Vagina (tissue), 2 donors: ENCODE data around the gene EPSTI1.

Experiments
- CTCF ChIP-seq, 3 experiments: fragments of 450-650 bp in 2 of 3; fragments of 200-600 bp in 1 of 3; sonication (generic) in 1 of 3; IDR thresholded peaks; one replicate each; pipeline ENCODE4 v1.5.1; 2017 to 2019; ENCODE audit warnings: antibody characterized with exemption in 3 of 3, mild to moderate bottlenecking in 2 of 3, moderate library complexity in 2 of 3
- POLR2AphosphoS5 ChIP-seq, 2 donors: sonication (generic); formaldehyde crosslinking; IDR thresholded peaks; one replicate each; pipeline ENCODE4 v1.9.0; 2017; ENCODE audit warnings: antibody characterized with exemption in 2 of 2, mild to moderate bottlenecking in 2 of 2, low read depth in 1 of 2; ENCODE audit not compliant: insufficient read depth in 1 of 2

GRCh38 chr13:42875475-42876269 is 116.4 kb downstream of the EPSTI1 start:
- TF ChIP-seq POLR2AphosphoS5 (IDR thresholded peaks at IDR 0.05; ENCODE audit: insufficient read depth in 1 of 2, low read depth in 1 of 2): no peak
- no peak for TF ChIP-seq CTCF (IDR thresholded peaks at IDR 0.05)
